Fibroblast of lung (primary cell): ENCODE results near the gene RTN4RL2.
A peak's percentile ranks its signal among the peaks of the same experiment; 100 is the strongest.

ENCODE experiments used
- EZH2 ChIP-seq: IDR thresholded peaks from 2 replicates; pipeline ENCODE4 v1.5.1; 2012; ENCODE audit warnings: low read length, control low read depth, mild to moderate bottlenecking; ENCODE audit errors: missing control alignments
- TF ChIP-seq, protein P1 (sequence below), 2 donors: IDR thresholded peaks in 1 of 2; conservative IDR thresholded peaks in 1 of 2; 1 replicate in 1 of 2; 2 replicates in 1 of 2; pipeline ENCODE4 v1.5.1; 2011 to 2012; ENCODE audit warnings: low read length in 2 of 2, control low read depth in 1 of 2, inconsistent platforms in 1 of 2, low read depth in 1 of 2, mild to moderate bottlenecking in 1 of 2

DNA sequence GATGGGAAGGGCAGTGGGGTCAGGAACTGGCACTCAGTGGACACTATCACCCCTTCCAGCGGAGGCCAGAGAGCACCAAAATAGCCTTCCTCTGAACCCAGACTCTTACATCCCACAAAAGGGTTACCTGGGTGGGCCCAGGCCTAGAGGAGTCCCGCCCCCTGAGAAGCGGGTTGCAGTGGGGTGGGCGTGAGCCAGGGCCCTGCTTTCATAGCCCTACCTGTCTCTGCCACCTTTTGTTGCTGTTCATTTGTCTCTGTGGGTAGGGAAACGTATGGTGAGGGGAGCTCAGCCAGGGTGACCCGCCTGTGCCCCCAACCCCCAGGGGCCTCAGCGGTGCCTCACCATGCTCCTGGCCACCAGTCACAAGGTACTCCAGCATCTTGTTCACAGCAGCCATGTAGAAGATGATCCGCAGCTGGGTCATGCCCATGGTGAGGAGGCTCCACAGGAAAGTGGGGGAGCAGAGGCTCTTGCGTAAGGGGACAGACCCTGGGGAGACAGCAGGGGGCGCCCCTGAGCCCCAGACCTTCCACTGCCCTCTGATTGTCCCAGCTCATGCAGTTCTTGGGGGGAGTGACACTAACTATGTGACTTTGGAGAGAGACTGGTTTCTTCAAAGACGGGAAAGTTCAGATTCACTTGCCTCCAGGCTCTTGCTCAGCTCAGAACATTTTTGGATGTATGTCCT is 31.2 kb downstream of the RTN4RL2 start:
- TF ChIP-seq, protein P1, sequence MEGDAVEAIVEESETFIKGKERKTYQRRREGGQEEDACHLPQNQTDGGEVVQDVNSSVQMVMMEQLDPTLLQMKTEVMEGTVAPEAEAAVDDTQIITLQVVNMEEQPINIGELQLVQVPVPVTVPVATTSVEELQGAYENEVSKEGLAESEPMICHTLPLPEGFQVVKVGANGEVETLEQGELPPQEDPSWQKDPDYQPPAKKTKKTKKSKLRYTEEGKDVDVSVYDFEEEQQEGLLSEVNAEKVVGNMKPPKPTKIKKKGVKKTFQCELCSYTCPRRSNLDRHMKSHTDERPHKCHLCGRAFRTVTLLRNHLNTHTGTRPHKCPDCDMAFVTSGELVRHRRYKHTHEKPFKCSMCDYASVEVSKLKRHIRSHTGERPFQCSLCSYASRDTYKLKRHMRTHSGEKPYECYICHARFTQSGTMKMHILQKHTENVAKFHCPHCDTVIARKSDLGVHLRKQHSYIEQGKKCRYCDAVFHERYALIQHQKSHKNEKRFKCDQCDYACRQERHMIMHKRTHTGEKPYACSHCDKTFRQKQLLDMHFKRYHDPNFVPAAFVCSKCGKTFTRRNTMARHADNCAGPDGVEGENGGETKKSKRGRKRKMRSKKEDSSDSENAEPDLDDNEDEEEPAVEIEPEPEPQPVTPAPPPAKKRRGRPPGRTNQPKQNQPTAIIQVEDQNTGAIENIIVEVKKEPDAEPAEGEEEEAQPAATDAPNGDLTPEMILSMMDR (conservative IDR thresholded peaks at IDR 0.05 in 1 of 2, IDR thresholded peaks at IDR 0.05 in 1 of 2; ENCODE audit: low read depth in 1 of 2, low read length in 2 of 2) = peak; percentile 58 to 72
- no peak for TF ChIP-seq EZH2
